ENCODE results near the gene CCT6A. TPM values are rescaled to one million over a fixed set of nuclear protein-coding genes. Genes with fewer than 3 reads are reported as not detected.

The CCT6A gene
- total RNA-seq, 1 donor from 2014 or later = 236 TPM

- no peak for TF ChIP-seq CTCF (IDR thresholded peaks at IDR 0.05; ENCODE audit: insufficient read depth, low read length, poor library complexity, severe bottlenecking)
- no peaks in the 10 kb centered on the region for H3K27me3 ChIP-seq (ENCODE audit: control insufficient read depth, insufficient read depth, low read length)
- no peaks in the 10 kb centered on the region for H3K36me3 ChIP-seq (ENCODE audit: control insufficient read depth, insufficient read depth, low read length)
- H3K4me3 ChIP-seq (ENCODE audit: low read depth, low read length) = peak overlapping the region; percentile 98
- no peak for DNase-seq (ENCODE audit: low read depth)
Observed at GRCh38 chr7:56051053-56051338, 569 bp upstream of the CCT6A start.

- no peak for DNase-seq (ENCODE audit: low read depth)
- H3K4me3 ChIP-seq (ENCODE audit: low read depth, low read length) = no peak overlapping the region
Observed at GRCh38 chr7:56053379-56053778, 1.8 kb downstream of the CCT6A start.

GRCh38 chr7:56053993-56054392 is 2.4 kb downstream of the CCT6A start:
- TF ChIP-seq CTCF (IDR thresholded peaks at IDR 0.05; ENCODE audit: insufficient read depth, low read length, poor library complexity, severe bottlenecking) = no peak
- no peaks in the 10 kb centered on the region for H3K27me3 ChIP-seq (ENCODE audit: control insufficient read depth, insufficient read depth, low read length)

More at GRCh38 chr7:56053379-56053778, 1.8 kb downstream of the CCT6A start:
- TF ChIP-seq CTCF (IDR thresholded peaks at IDR 0.05; ENCODE audit: insufficient read depth, low read length, poor library complexity, severe bottlenecking) = no peak
- H3K36me3 ChIP-seq (ENCODE audit: control insufficient read depth, insufficient read depth, low read length) = no peaks in the 10 kb centered on the region
- H3K27me3 ChIP-seq (ENCODE audit: control insufficient read depth, insufficient read depth, low read length) = no peaks in the 10 kb centered on the region

GRCh38 chr7:56062382-56062781 is 10.8 kb downstream of the CCT6A start:
- no peak for TF ChIP-seq CTCF (IDR thresholded peaks at IDR 0.05; ENCODE audit: insufficient read depth, low read length, poor library complexity, severe bottlenecking)
- Histone ChIP-seq H3K27me3 (ENCODE audit: control insufficient read depth, insufficient read depth, low read length) (no peaks in the 10 kb centered on the region), H3K36me3 (ENCODE audit: control insufficient read depth, insufficient read depth, low read length) (no peaks in the 10 kb centered on the region), H3K4me3 (ENCODE audit: low read depth, low read length) (no peak overlapping the region)
- DNase-seq (ENCODE audit: low read depth) = no peak

More at GRCh38 chr7:56053993-56054392, 2.4 kb downstream of the CCT6A start:
- DNase-seq (ENCODE audit: low read depth) = no peak
- Histone ChIP-seq H3K36me3 (ENCODE audit: control insufficient read depth, insufficient read depth, low read length) (no peaks in the 10 kb centered on the region), H3K4me3 (ENCODE audit: low read depth, low read length) (no peak overlapping the region)

GRCh38 chr7:56063500-56063881 is 11.9 kb downstream of the CCT6A start:
- H3K4me3 ChIP-seq (ENCODE audit: low read depth, low read length) = no peak overlapping the region

More at GRCh38 chr7:56063500-56063881, 11.9 kb downstream of the CCT6A start:
- DNase-seq (ENCODE audit: low read depth) = no peak
- no peak for TF ChIP-seq CTCF (IDR thresholded peaks at IDR 0.05; ENCODE audit: insufficient read depth, low read length, poor library complexity, severe bottlenecking)
- Histone ChIP-seq H3K36me3 (ENCODE audit: control insufficient read depth, insufficient read depth, low read length) (no peaks in the 10 kb centered on the region), H3K27me3 (ENCODE audit: control insufficient read depth, insufficient read depth, low read length) (no peaks in the 10 kb centered on the region)
